A673 (cell line): ENCODE results near the gene IL34. TPM values are rescaled to one million over a fixed set of nuclear protein-coding genes. Genes with fewer than 3 reads are reported as not detected.

Source experiments
- BruUV-seq: library from RNA; stranded (reverse); fragments of 400-500 nt; replicated peaks from 2 replicates; lab custom pipeline; 2021; lab: Mats Ljungman, UMichigan
- CTCF ChIA-PET: fragments of 300-600 bp; sonication (Branson Sonifier 250); formaldehyde crosslinking; loops from one replicate; lab custom pipeline; 2022; ENCODE audit warnings: antibody characterized with exemption; lab: Charles Lee
- POLR2A ChIA-PET: fragments of 300-600 bp; sonication (Branson Sonifier 250); formaldehyde crosslinking; loops from one replicate; lab custom pipeline; 2022; ENCODE audit warnings: antibody characterized with exemption; ENCODE audit not compliant: low non-redundant PET; lab: Charles Lee
- DNase-seq: peaks from one replicate; pipeline ENCODE4 v3.0.0-alpha.2; 2015; ENCODE audit warnings: low spot score
- H3K27ac ChIP-seq: fragments of 200-600 bp; sonication (generic); 2 replicates; pipeline ENCODE4 v1.5.1; 2016; ENCODE audit warnings: mixed run types, low read depth, mild to moderate bottlenecking, mixed read lengths, antibody characterized with exemption, low read length; ENCODE audit not compliant: poor library complexity, severe bottlenecking
- H3K27me3 ChIP-seq: fragments of 200-600 bp; sonication (generic); replicated peaks from 2 replicates; pipeline ENCODE4 v1.6.1; 2017; ENCODE audit warnings: mixed run types, low read depth, mild to moderate bottlenecking, mixed read lengths, antibody characterized with exemption, low read length; ENCODE audit not compliant: insufficient read depth, poor library complexity
- H3K36me3 ChIP-seq: fragments of 200-600 bp; sonication (generic); 2 replicates; pipeline ENCODE4 v1.6.1; 2016; ENCODE audit warnings: mixed run types, mild to moderate bottlenecking, mixed read lengths, antibody characterized with exemption, low read length; ENCODE audit not compliant: insufficient read depth, poor library complexity, severe bottlenecking
- H3K4me1 ChIP-seq: fragments of 200-600 bp; sonication (generic); 2 replicates; pipeline ENCODE4 v1.6.1; 2017; ENCODE audit warnings: mixed run types, mild to moderate bottlenecking, mixed read lengths, antibody characterized with exemption, low read length; ENCODE audit not compliant: insufficient read depth, poor library complexity, severe bottlenecking
- H3K4me3 ChIP-seq: fragments of 200-600 bp; sonication (generic); 2 replicates; pipeline ENCODE4 v1.5.1; 2016; ENCODE audit warnings: low read depth, mixed run types, mild to moderate bottlenecking, mixed read lengths, low read length; ENCODE audit not compliant: poor library complexity, severe bottlenecking
- H3K9me3 ChIP-seq: fragments of 200-600 bp; sonication (generic); 2 replicates; pipeline ENCODE4 v1.6.1; 2016; ENCODE audit warnings: mixed run types, low read depth, mild to moderate bottlenecking, mixed read lengths, antibody characterized with exemption, low read length; ENCODE audit not compliant: poor library complexity, severe bottlenecking
- EZH2 ChIP-seq: fragments of 200-600 bp; sonication (generic); IDR thresholded peaks from 2 replicates; pipeline ENCODE4 v1.6.1; 2017; ENCODE audit warnings: borderline replicate concordance, low read depth, mild to moderate bottlenecking, mixed read lengths, antibody characterized with exemption, low read length; ENCODE audit not compliant: poor library complexity, severe bottlenecking
- intact Hi-C: fragments of 100-400 bp; cut with micrococcal nuclease; formaldehyde crosslinking; loops from one replicate; pipeline ENCODE4 v1.10.0; 2022; ENCODE audit not compliant: unreplicated experiment
- total RNA-seq: library from RNA; stranded (reverse); gene quantifications from 2 replicates; pipeline ENCODE4 v1.2.3, GENCODE V29; 2021
- TF ChIP-seq, protein P1 (sequence below): fragments of 300-800, 200-600 bp; sonication (generic); conservative IDR thresholded peaks from 2 replicates; pipeline ENCODE4 v1.5.1; 2017; ENCODE audit warnings: low read depth, mild to moderate bottlenecking, antibody characterized with exemption, low read length, moderate library complexity, mixed read lengths

The IL34 gene
- total RNA-seq, 1 experiment from 2014 or later: not detected

DNA sequence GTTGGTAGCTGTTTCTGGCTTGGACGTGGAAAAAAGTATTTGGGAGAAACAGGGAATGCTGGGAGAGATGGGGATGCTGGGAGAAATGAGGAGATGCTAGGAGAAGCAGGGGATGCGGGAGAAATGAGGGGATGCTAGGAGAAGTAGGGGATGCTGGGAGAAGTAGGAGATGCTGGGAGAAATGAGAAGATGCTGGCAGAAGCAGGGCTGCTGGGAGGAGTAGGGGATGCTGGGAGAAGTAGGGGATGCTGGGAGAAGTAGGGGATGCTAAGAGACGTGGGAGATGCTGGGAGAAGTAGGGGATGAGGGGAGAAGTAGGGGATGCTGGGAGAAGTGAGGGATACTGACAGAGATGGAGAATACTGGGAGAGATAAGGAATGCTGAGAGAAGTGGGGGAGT, 45.6 kb upstream of the IL34 start:
- Histone ChIP-seq H3K9me3 (no peaks in the 10 kb centered on the region), H3K4me3 (no peak overlapping the region), H3K36me3 (no peaks in the 10 kb centered on the region), H3K4me1 (no peaks in the 10 kb centered on the region), H3K27ac (no peak overlapping the region), H3K27me3 (no peaks in the 10 kb centered on the region)
- POLR2A ChIA-PET: no interaction called here
- DNase-seq: no peak
- CTCF ChIA-PET: no interaction called here
- intact Hi-C loops: no loop called here
- TF ChIP-seq, protein P1, sequence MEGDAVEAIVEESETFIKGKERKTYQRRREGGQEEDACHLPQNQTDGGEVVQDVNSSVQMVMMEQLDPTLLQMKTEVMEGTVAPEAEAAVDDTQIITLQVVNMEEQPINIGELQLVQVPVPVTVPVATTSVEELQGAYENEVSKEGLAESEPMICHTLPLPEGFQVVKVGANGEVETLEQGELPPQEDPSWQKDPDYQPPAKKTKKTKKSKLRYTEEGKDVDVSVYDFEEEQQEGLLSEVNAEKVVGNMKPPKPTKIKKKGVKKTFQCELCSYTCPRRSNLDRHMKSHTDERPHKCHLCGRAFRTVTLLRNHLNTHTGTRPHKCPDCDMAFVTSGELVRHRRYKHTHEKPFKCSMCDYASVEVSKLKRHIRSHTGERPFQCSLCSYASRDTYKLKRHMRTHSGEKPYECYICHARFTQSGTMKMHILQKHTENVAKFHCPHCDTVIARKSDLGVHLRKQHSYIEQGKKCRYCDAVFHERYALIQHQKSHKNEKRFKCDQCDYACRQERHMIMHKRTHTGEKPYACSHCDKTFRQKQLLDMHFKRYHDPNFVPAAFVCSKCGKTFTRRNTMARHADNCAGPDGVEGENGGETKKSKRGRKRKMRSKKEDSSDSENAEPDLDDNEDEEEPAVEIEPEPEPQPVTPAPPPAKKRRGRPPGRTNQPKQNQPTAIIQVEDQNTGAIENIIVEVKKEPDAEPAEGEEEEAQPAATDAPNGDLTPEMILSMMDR: no peak
- no TSS peak for BruUV-seq

DNA sequence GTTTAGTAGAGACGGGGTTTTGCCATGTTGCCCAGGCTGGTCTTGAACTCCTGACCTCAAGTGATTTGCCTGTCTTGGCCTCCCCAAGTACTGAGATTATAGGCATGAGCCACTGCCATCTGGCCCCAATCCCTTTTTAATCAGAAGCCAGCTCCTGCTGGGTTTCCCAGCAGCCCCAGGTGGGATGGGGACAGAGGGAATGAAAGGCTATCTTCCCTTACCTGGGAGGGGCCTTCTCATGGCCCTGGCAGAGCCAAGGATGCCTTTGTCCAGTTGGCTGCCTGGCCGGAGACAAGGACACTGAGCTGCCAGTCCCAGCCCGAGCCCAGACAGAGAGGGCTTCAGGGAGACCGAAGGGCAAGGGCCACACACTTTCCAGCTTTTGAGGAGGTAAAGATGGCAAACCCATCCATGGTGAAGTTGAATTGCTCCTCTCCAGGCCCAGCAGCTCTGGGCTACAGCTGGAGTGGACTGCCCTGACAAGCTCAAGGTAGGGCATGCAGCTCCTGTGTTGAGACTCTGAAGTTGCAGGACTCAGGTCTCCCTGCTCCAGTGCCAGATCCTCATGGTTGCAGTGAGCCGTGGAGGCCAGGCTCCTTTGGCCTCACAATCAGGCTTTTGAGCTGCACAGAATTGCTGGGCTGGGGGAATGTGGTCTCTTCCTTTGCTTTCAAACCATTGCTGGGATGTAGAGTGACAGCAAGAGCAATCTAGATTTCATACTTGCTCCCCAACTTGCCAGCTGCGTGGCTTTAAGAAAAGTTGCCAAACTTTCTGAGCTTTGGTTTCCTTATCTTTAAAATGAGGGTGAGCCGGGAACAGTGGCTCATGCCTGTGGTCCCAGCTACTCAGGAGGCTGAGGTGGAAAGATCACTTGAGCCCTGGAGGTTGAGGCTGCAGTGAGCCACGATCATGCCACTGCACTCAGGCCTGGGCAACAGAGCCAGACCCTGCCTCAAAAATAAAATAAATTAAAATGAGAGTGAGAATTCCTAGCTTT, 44.5 kb upstream of the IL34 start:
- no TSS peak for BruUV-seq
- intact Hi-C loops: no loop called here
- H3K27ac ChIP-seq: no peak overlapping the region
- DNase-seq: no peak
- no peaks in the 10 kb centered on the region for H3K27me3 ChIP-seq
- H3K4me1 ChIP-seq: no peaks in the 10 kb centered on the region
- ChIA-PET CTCF (no interaction called here), POLR2A (interaction anchor here (0.6 kb wide), 1 partner anchor 216 kb away, joined by 12 read pairs; no protein-coding TSS in a partner anchor)
- no peak overlapping the region for H3K4me3 ChIP-seq
- H3K36me3 ChIP-seq: no peaks in the 10 kb centered on the region
- H3K9me3 ChIP-seq: no peaks in the 10 kb centered on the region
- TF ChIP-seq EZH2: no peak
- TF ChIP-seq, protein P1: no peak

GRCh38 chr16:70602831-70603230, 43.5 kb upstream of the IL34 start:
- no peaks in the 10 kb centered on the region for H3K27me3 ChIP-seq
- ChIA-PET CTCF (no interaction called here), POLR2A (interaction anchor here (0.6 kb wide), 1 partner anchor 217 kb away, joined by 12 read pairs; no protein-coding TSS in a partner anchor)
- no peak for DNase-seq
- H3K4me1 ChIP-seq: no peaks in the 10 kb centered on the region
- no peaks in the 10 kb centered on the region for H3K36me3 ChIP-seq
- H3K4me3 ChIP-seq: no peak overlapping the region
- no TSS peak for BruUV-seq
- no peaks in the 10 kb centered on the region for H3K9me3 ChIP-seq
- intact Hi-C loops: no loop called here
- no peak overlapping the region for H3K27ac ChIP-seq
- TF ChIP-seq, protein P1: no peak
- no peak for TF ChIP-seq EZH2
